H9 (cell line): ENCODE measurements around the gene P2RX5. TPM values are rescaled to one million over a fixed set of nuclear protein-coding genes. Genes with fewer than 3 reads are reported as not detected.

ENCODE experiments used
- DNase-seq: peaks from one replicate; pipeline ENCODE4 v3.0.0-alpha.2; 2017
- H2AFZ ChIP-seq: one replicate; pipeline ENCODE4 v1.6.1; 2013; ENCODE audit warnings: mild to moderate bottlenecking, low read length, control low read depth, moderate library complexity
- H2AK5ac ChIP-seq: 2 replicates; pipeline ENCODE4 v1.6.1; 2013; ENCODE audit warnings: low read length, control low read depth, mixed read lengths; ENCODE audit not compliant: insufficient read length
- H2BK120ac ChIP-seq: one replicate; pipeline ENCODE4 v1.6.1; 2013; ENCODE audit warnings: low read depth, mild to moderate bottlenecking, low read length, control low read depth, inconsistent platforms; ENCODE audit not compliant: poor library complexity, severe bottlenecking
- H2BK12ac ChIP-seq: 2 replicates; pipeline ENCODE4 v1.6.1; 2013; ENCODE audit warnings: low read length, control low read depth, mixed read lengths, low read depth; ENCODE audit not compliant: insufficient read length
- H2BK15ac ChIP-seq: 2 replicates; pipeline ENCODE4 v1.6.1; 2013; ENCODE audit warnings: low read depth, low read length, control low read depth
- H2BK20ac ChIP-seq: one replicate; pipeline ENCODE4 v1.6.1; 2013; ENCODE audit warnings: low read depth, mild to moderate bottlenecking, low read length, control low read depth, inconsistent platforms; ENCODE audit not compliant: poor library complexity, severe bottlenecking
- H2BK5ac ChIP-seq: 2 replicates; pipeline ENCODE4 v1.6.1; 2013; ENCODE audit warnings: low read length, control low read depth, mixed read lengths; ENCODE audit not compliant: insufficient read length
- H3K14ac ChIP-seq: 2 replicates; pipeline ENCODE4 v1.6.1; 2013; ENCODE audit warnings: low read length, control low read depth; ENCODE audit not compliant: insufficient read depth
- H3K18ac ChIP-seq: 2 replicates; pipeline ENCODE4 v1.6.1; 2013; ENCODE audit warnings: low read depth, mild to moderate bottlenecking, mixed read lengths, low read length, control low read depth; ENCODE audit not compliant: insufficient read length
- H3K23ac ChIP-seq: 2 replicates; pipeline ENCODE4 v1.6.1; 2013; ENCODE audit warnings: low read length, control low read depth, mixed read lengths, low read depth; ENCODE audit not compliant: insufficient read length
- H3K23me2 ChIP-seq: 2 replicates; pipeline ENCODE4 v1.6.1; 2013; ENCODE audit warnings: low read depth, mild to moderate bottlenecking, mixed read lengths, low read length, control low read depth; ENCODE audit not compliant: insufficient read length, poor library complexity, severe bottlenecking
- H3K27ac ChIP-seq: 2 replicates; pipeline ENCODE4 v1.5.1; 2013; ENCODE audit warnings: low read length, control low read depth, mixed read lengths, low read depth; ENCODE audit not compliant: insufficient read length
- H3K27me3 ChIP-seq: 2 replicates; pipeline ENCODE4 v1.6.1; 2013; ENCODE audit warnings: low read length, control low read depth, inconsistent platforms; ENCODE audit not compliant: insufficient read depth
- H3K4ac ChIP-seq: 2 replicates; pipeline ENCODE4 v1.6.1; 2013; ENCODE audit warnings: low read depth, mild to moderate bottlenecking, control low read depth, inconsistent platforms, low read length, moderate library complexity
- H3K4me1 ChIP-seq: 2 replicates; pipeline ENCODE4 v1.6.1; 2013; ENCODE audit warnings: low read length, control low read depth, inconsistent platforms; ENCODE audit not compliant: insufficient read depth
- H3K4me2 ChIP-seq: 2 replicates; pipeline ENCODE4 v1.6.1; 2013; ENCODE audit warnings: low read length, control low read depth, mixed read lengths; ENCODE audit not compliant: insufficient read length, insufficient read depth
- H3K56ac ChIP-seq: 2 replicates; pipeline ENCODE4 v1.6.1; 2013; ENCODE audit warnings: low read depth, mild to moderate bottlenecking, mixed read lengths, low read length, control low read depth; ENCODE audit not compliant: insufficient read length
- H3K79me1 ChIP-seq: 2 replicates; pipeline ENCODE4 v1.6.1; 2013; ENCODE audit warnings: low read depth, mild to moderate bottlenecking, moderate library complexity, low read length, control low read depth, inconsistent platforms; ENCODE audit not compliant: insufficient read depth, poor library complexity, severe bottlenecking
- H3K79me2 ChIP-seq: 2 replicates; pipeline ENCODE4 v1.6.1; 2013; ENCODE audit warnings: low read length, control low read depth, inconsistent platforms; ENCODE audit not compliant: insufficient read depth
- H3K9ac ChIP-seq: 2 replicates; pipeline ENCODE4 v1.6.1; 2013; ENCODE audit warnings: low read length, control low read depth, mixed read lengths; ENCODE audit not compliant: insufficient read length; ENCODE audit errors: extremely low read depth
- H3K9me3 ChIP-seq: one replicate; pipeline ENCODE4 v1.6.1; 2013; ENCODE audit warnings: low read depth, low read length, inconsistent platforms; ENCODE audit not compliant: control insufficient read depth
- H3T11ph ChIP-seq: one replicate; pipeline ENCODE4 v1.6.1; 2013; ENCODE audit warnings: mild to moderate bottlenecking, low read length, control low read depth, inconsistent platforms
- H4K20me1 ChIP-seq: one replicate; pipeline ENCODE4 v1.6.1; 2013; ENCODE audit not compliant: control insufficient read depth, insufficient read length, insufficient read depth
- H4K5ac ChIP-seq: 2 replicates; pipeline ENCODE4 v1.6.1; 2013; ENCODE audit warnings: low read depth, mild to moderate bottlenecking, mixed read lengths, low read length, control low read depth; ENCODE audit not compliant: insufficient read length
- H4K8ac ChIP-seq: replicated peaks from 2 replicates; pipeline ENCODE4 v1.6.1; 2013; ENCODE audit warnings: low read length, control low read depth, mixed read lengths, low read depth; ENCODE audit not compliant: insufficient read length
- H4K91ac ChIP-seq: 2 replicates; pipeline ENCODE4 v1.6.1; 2013; ENCODE audit warnings: low read depth, mild to moderate bottlenecking, moderate library complexity, mixed read lengths, low read length, control low read depth; ENCODE audit not compliant: insufficient read length
- H3K27ac Mint-ChIP-seq, 3 experiments: 2 replicates in 2 of 3; 3 replicates in 1 of 3; pipeline ENCODE4 v1.8.0; 2020 to 2021; ENCODE audit warnings: mixed read lengths in 3 of 3, mild to moderate bottlenecking in 1 of 3, moderate library complexity in 1 of 3
- H3K27me3 Mint-ChIP-seq: 2 replicates; pipeline ENCODE4 v1.8.0; 2021; ENCODE audit warnings: low read depth, mild to moderate bottlenecking, moderate library complexity, mixed read lengths
- H3K36me3 Mint-ChIP-seq, 3 experiments: 2 replicates in 2 of 3; 3 replicates in 1 of 3; pipeline ENCODE4 v1.8.0; 2020 to 2021; ENCODE audit warnings: low read depth in 3 of 3, mixed read lengths in 3 of 3; ENCODE audit not compliant: insufficient read depth in 1 of 3
- H3K4me1 Mint-ChIP-seq, 2 experiments: 2 replicates each; pipeline ENCODE4 v1.8.0; 2020; ENCODE audit warnings: mixed read lengths in 2 of 2
- H3K4me3 Mint-ChIP-seq, 2 experiments: 2 replicates in 1 of 2; 3 replicates in 1 of 2; pipeline ENCODE4 v1.8.0; 2020 to 2021; ENCODE audit warnings: mild to moderate bottlenecking in 2 of 2, mixed read lengths in 2 of 2, moderate library complexity in 1 of 2
- H3K9me3 Mint-ChIP-seq, 2 experiments: 2 replicates in 1 of 2; 3 replicates in 1 of 2; pipeline ENCODE4 v1.8.0; 2020; ENCODE audit warnings: mild to moderate bottlenecking in 2 of 2, mixed read lengths in 2 of 2, moderate library complexity in 1 of 2
- WGBS: extraction: QIAGEN DNeasy Blood & Tissue Kit; methylation state at CpG from one replicate; pipeline ENCODE4 v1.1.7; 2013; ENCODE audit warnings: missing lambda C conversion rate, low lambda C conversion rate, mixed read lengths; ENCODE audit not compliant: insufficient read length; ENCODE audit errors: extremely low coverage; 5-methylcytosine and 5-hydroxymethylcytosine counted together
- total RNA-seq: library from RNA; stranded (reverse); gene quantifications from 2 replicates; pipeline ENCODE4 v1.2.1, GENCODE V29; 2021
- TF ChIP-seq, protein P1 (sequence below): fragments of 200-600 bp; sonication (generic); conservative IDR thresholded peaks from 3 replicates; pipeline ENCODE4 v1.8.0; 2021; ENCODE audit warnings: antibody characterized with exemption, mild to moderate bottlenecking

The P2RX5 gene
- total RNA-seq, 1 experiment from 2014 or later: 4.7 TPM

DNA sequence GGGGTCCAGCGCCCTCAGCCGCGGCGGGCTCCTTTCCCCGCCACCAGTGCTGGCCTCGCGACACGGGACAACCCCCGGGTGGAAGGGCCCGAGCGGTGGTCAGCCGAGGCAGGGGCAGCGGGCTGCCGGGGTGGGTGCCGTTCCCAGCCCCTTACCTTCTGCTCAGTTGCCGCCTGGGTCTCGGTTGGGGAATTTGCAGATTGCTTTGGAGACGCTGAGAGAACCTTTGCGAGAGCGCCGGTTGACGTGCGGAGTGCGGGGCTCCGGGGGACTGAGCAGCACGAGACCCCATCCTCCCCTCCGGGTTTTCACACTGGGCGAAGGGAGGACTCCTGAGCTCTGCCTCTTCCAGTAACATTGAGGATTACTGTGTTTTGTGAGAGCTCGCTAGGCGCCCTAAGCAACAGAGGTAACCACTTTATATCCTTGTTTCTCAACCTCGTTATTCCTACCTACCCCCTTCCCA, 59.0 kb downstream of the P2RX5 start:
- no peak overlapping the region for H2BK5ac ChIP-seq
- no peaks in the 10 kb centered on the region for H3K27me3 ChIP-seq
- no peak overlapping the region for H2AK5ac ChIP-seq
- no peak overlapping the region for H3K56ac ChIP-seq
- no CpG with 5 or more reads among the region's 31 CpGs for WGBS
- Mint-ChIP-seq H3K4me1 (peaks cover 26 to 28% of the 10 kb centered on the region in 2 experiments), H3K27me3 (no peaks in the 10 kb centered on the region), H3K9me3 (no peaks in the 10 kb centered on the region), H3K4me3 (peak overlapping the region; percentile 96 to 98), H3K27ac (0 out of 7 replicates have a peak overlapping the region, but pooled peaks of 1 of the 3 experiments have one; percentile 48), H3K36me3 (peaks cover 9 to 33% (median 26%) of the 10 kb centered on the region in 3 experiments)
- no peak overlapping the region for H2BK120ac ChIP-seq
- H3K4me1 ChIP-seq: no peaks in the 10 kb centered on the region; the same call in 1 of the 2 replicates
- H3T11ph ChIP-seq: no peak overlapping the region
- H3K23me2 ChIP-seq: peaks cover 11% of the 10 kb centered on the region
- peak overlapping the region; percentile 39 for H3K9ac ChIP-seq
- H3K79me1 ChIP-seq: peaks cover 9% of the 10 kb centered on the region
- TF ChIP-seq, protein P1, sequence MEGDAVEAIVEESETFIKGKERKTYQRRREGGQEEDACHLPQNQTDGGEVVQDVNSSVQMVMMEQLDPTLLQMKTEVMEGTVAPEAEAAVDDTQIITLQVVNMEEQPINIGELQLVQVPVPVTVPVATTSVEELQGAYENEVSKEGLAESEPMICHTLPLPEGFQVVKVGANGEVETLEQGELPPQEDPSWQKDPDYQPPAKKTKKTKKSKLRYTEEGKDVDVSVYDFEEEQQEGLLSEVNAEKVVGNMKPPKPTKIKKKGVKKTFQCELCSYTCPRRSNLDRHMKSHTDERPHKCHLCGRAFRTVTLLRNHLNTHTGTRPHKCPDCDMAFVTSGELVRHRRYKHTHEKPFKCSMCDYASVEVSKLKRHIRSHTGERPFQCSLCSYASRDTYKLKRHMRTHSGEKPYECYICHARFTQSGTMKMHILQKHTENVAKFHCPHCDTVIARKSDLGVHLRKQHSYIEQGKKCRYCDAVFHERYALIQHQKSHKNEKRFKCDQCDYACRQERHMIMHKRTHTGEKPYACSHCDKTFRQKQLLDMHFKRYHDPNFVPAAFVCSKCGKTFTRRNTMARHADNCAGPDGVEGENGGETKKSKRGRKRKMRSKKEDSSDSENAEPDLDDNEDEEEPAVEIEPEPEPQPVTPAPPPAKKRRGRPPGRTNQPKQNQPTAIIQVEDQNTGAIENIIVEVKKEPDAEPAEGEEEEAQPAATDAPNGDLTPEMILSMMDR: no peak
- H4K20me1 ChIP-seq: no peaks in the 10 kb centered on the region
- peaks cover 7% of the 10 kb centered on the region; the same call in 1 of the 2 replicates for H3K79me2 ChIP-seq
- no peak overlapping the region for H4K8ac ChIP-seq
- H2BK12ac ChIP-seq: no peak overlapping the region
- H2BK15ac ChIP-seq: no peak overlapping the region
- H3K4ac ChIP-seq: no peak overlapping the region
- no peak overlapping the region for H4K91ac ChIP-seq
- H3K18ac ChIP-seq: no peak overlapping the region
- no peak overlapping the region for H2AFZ ChIP-seq
- no peak overlapping the region for H2BK20ac ChIP-seq
- H3K4me2 ChIP-seq: peak overlapping the region; percentile 86
- DNase-seq: no peak
- H3K23ac ChIP-seq: no peak overlapping the region
- no peak overlapping the region; the same call in 1 of the 2 replicates for H3K14ac ChIP-seq
- H3K9me3 ChIP-seq: no peaks in the 10 kb centered on the region
- H3K27ac ChIP-seq: no peak overlapping the region
- no peak overlapping the region for H4K5ac ChIP-seq
